Adipose tissue (tissue), 3 donors: ENCODE results near the gene XPR1. TPM values are rescaled to one million over a fixed set of nuclear protein-coding genes. Genes with fewer than 3 reads are reported as not detected.
"Not testable (repeated sequence)": the region's sequence is repeated elsewhere in the genome, so short reads cannot be mapped to it uniquely, and the experiment has no call there.

ENCODE experiments used
- H3K27ac ChIP-seq: one replicate; pipeline ENCODE4 v1.5.1; 2013; ENCODE audit warnings: low read depth, low read length
- WGBS, 3 donors: extraction: QIAGEN DNeasy Blood & Tissue Kit; methylation state at CpG; one replicate each; pipeline ENCODE4 v1.1.7; 2013; 5-methylcytosine and 5-hydroxymethylcytosine counted together
- polyA plus RNA-seq, 3 donors: library from polyadenylated mRNA; stranded (reverse); fragments of 200-250 nt; gene quantifications; one replicate each; pipeline ENCODE4 v1.2.3, GENCODE V29; 2013
- donor health status: healthy with polysubstance abuse.
- donor health status: Bipolar disorder and iron deficiency.
- donor health status: healthy.

XPR1 gene
- polyA plus RNA-seq, 3 donors: 3.6 to 5.4 (median 5.1) TPM

DNA sequence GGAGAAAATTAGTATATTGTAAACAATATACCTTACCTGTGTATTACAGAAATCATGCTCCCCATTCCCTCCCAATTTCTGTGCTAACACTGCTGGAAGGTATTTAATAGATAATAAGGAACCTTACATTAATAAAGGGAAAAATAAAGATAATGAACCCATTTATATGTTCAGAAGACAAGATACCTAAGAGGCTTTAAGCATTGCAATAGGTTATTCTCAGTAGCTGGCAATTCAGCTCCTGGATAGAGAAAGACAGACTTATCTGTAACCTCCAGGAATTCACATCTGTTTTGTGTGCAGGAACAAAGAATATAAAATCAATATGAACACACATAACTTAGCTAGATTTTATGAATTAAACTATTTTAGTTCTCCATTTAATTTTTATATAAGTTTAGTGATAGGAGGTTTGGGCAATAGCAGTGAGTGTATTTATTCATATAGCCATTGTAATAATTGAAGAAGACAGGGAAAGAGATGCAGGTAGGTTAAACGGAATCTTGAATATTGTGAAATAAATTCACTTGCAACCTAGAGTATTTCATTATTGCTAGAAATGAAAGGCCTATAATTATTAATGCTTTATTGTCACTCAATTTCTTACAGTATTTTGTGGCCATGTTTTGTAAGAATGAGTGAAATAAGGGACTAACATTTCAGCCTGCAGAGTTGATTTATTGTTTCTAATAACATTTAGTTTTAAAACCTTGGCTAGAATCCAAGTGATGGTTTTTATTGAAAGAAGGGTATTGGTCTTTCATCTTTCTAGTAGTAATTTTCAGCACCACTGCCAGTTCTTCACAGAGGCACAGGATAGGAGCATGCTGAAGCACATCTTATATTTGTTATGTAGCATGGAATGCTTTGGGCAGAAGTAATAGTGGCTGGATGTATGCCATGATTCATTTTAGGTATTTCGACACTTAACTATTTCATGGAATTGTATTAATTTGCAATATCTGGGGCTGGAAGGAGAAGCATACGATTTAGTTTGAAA, 1.5 kb downstream of the XPR1 start:
- WGBS, 3 donors: 21 to 59% (median 58%) methylated on average over 3 of the region's 3 CpGs
- H3K27ac ChIP-seq: no peak overlapping the region

DNA sequence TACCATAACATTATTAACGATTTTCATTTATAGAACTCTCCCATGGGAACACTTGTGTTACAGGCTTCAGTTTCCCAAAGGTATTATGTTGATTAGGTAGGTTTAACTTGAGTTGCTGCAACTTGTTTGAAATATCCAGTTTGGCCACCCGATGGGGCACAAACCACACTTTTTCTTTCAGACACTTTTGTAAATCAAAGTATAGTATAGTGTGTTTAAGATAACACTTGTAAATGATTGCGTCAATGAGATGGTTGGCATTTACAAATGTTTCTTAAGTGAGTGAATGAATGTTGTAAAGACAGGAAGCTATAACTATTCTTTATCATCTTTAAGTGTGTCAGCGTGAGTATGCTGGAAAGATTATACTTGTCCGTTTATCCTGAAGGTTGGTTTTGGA, 4.3 kb downstream of the XPR1 start:
- WGBS, 3 donors: 35 to 85% (median 73%) methylated on average over 5 of the region's 5 CpGs
- no peak overlapping the region for H3K27ac ChIP-seq

DNA sequence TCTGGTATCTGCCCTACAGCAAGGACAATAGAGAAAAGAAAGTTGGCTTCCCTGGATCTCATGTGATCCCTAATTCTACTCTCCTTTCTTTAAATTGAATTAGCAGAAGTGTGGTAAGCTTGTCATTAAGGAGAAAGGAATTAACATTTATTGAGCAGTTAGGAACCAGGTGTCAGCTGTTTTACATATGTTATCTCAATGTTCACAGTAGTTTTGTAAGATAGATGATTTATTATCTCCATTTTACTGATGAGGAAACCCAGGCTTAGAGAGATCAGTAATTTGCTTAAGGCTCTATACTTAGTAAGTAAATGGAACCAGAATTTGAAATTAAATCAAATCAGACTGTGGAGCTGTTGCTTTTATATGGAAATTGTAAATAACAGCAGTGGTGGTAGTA, 8.0 kb downstream of the XPR1 start:
- no peak overlapping the region for H3K27ac ChIP-seq

DNA sequence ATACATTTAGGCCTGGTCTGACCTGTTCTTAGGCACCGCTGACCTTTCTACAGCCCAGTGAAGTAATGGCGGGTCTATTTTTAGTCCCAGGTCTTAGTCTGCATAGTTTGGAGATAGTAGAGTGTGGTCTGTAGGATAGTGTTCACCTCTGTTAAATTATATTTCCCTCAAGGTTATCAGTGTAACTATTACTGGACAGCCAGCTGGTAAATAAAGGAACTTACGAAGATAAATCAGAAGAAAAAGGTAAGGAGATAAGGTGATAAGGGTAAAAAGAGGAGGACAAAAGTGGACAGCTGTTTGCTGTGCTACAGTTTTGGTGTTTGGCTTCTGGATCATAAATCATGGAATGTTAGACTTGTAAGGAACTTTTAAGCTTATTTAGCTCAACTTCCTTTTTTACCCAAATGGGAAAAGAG, 8.7 kb downstream of the XPR1 start:
- WGBS, 3 donors: 64 to 96% (median 94%) methylated on average over 3 of the region's 3 CpGs
- H3K27ac ChIP-seq: no peak overlapping the region

DNA sequence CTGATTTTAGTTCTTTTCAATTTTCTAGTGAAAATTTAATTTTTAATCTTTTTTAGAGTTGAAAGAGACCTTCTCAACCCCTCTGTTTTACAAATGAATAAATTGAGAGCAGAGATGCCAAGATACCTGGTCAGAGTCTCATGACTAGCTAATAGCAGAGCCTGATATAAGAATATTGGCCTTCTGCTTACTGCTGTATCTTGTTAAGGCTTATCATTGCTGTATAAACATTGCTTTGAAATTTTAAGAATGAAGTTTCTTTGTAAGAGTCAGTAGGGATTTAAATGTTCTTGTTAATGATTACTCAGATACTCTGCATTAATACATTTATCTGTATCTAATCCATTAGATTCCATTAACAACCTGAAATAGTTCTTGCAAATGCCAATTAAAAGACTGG, 9.8 kb downstream of the XPR1 start:
- no peak overlapping the region for H3K27ac ChIP-seq

DNA sequence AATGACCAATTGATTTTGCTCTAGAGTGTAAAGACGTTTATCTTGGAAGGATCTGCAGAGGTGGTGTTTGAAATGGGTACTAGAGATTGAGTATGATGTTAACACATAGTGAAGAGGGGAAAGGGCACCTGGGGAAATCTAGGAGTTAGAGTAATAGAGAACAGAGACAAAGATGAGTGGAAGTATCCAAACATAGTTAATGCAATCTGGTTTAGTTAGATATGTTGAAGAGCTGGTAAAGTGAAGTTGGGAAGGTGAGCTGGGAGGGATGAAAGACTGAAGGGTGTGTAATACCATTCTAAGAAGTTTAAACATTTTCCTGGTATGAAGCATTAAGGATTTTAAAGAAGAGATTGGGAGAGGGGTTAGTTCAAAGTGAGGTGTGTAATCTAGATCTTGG, 11.0 kb downstream of the XPR1 start:
- 87 to 91% (median 88%) methylated on average over 1 of the region's 1 CpG for WGBS, 3 donors
- no peak overlapping the region for H3K27ac ChIP-seq

DNA sequence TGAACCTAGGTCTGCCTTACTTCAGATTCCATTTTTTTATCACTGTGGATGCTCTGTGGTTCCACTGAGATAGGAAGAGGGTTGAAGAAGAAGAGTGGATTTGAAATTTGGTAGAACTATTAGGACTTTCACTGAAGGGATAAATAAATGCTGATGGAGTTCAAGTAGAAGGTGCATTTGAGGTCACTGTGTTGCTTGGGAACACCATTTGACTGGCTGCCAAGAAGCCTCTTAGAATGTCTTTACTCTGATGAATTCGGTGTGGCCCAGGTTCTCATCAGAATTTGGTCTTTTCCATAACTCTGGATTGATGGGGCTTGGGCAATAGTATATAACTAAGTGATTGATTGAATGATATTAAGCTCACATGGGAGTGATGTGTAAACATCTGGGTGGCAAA, 11.9 kb downstream of the XPR1 start:
- 7 to 46% (median 38%) methylated on average over 1 of the region's 1 CpG for WGBS, 3 donors

DNA sequence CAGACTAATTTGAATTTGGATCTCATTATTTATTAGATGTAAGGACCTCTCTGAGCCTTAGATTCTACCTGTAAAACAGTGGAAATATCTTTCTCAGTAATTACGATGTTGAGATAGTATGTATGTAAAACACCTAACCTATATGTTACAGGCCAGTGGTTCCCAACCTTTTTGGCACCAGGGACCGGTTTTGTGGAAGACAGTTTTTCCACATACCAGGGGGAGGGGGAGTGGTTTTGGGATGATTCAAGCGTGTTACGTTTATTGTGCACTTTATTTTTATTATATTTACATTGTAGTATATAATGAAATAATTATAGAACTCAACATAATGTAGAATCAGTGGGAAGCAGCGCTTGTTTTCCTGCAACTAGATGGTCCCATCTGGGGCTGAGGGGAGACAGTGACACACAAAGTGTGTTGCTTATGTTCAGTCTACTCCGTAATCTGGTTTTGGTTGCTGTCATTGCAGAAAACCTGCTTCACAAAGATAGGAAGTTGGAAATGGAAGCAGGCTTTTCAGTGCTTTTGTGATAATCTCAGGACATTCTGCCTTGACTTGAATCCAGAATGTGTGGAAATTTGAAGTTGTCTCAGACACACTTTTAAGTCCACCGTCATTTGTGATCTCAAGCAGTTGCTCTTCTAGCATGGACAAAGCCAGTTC, 12.8 kb downstream of the XPR1 start:
- 85 to 95% (median 86%) methylated on average over 7 of the region's 7 CpGs for WGBS, 3 donors
- no peak overlapping the region for H3K27ac ChIP-seq

More for the DNA sequence above, 11.9 kb downstream of the XPR1 start:
- H3K27ac ChIP-seq: no peak overlapping the region

DNA sequence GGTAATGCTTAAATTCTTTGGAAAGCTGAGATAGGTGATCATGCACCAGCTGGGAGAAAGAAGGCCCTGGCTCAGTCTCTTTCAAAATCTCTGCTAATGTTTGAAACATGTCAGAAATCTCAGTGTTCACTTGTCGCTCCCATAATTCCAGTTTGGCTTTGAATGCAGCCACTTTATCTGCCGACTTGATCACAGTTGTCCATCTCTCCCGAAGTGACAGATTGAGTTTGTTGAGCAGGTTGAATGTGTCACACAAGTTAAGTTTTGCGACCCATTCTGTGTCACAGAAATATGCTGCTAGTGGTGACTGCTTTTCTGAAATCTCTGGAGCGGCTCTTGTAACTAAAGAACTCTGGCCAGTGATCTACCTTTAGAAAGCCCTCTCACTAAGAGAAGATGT, 13.4 kb downstream of the XPR1 start:
- WGBS, 3 donors: 73 to 97% (median 96%) methylated on average over 5 of the region's 5 CpGs

DNA sequence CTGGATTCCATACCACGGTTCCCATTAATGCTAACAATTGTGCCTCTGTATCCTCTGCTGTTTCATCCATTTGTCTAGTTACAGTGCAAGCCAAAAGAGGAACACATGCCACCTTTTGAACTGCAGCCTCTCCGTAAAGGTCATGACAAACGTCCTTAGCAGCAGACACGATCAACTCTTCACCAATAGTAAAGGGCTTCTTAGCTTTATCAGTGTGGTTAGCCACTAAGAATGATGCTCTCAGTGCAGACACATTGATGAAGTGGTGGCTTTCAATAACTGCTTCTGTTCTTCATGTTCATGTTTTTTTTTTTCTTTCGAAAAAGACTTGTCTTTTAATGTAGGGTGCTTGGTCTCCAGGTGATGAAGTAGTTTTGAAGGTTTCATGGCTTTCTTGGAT, 14.3 kb downstream of the XPR1 start:
- no peak overlapping the region for H3K27ac ChIP-seq
- WGBS, 3 donors: 81 to 86% (median 85%) methylated on average over 5 of the region's 5 CpGs

More for the DNA sequence above, 13.4 kb downstream of the XPR1 start:
- H3K27ac ChIP-seq: not testable (repeated sequence)

DNA sequence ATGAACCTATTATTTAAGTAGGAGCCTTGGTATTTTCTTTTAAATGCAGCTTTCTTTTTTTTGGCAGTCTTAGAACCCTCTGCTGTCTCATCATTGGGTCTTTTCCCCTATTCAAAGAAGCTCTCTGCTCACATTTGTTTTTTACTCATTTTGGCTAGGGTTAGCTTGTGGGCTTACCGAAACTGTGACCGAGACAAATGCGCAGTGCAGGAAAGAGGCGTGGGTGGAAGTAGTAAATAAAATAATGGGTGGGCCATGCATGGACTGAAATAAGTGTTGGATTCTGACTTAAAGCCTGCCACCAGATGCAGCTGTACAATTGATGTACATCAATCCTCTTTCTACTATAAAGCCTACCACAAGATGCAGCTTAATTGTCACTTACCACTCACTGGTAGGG, 14.7 kb downstream of the XPR1 start:
- WGBS, 3 donors: 80 to 93% (median 89%) methylated on average over 4 of the region's 4 CpGs
- no peak overlapping the region for H3K27ac ChIP-seq

DNA sequence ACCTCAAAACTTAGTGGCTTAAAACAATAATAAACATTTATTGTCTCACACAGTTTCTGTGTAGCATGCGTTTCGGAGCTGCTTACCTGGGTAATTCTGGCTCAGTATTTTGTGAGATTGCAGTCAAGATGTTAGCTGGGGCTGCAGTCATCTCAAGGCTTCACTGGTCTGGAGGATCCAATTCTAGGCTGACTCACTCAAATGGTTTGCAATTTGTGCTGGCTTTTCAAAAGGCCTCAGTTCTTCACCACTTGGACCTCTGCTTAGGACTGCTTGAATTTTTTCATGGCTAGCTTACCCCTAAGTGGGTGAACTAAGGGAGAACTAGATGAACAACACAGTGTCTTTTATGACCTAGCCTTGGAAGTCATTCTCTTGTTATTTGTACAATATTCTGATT, 21.0 kb downstream of the XPR1 start:
- 95 to 100% (median 100%) methylated on average over 2 of the region's 2 CpGs for WGBS, 3 donors

DNA sequence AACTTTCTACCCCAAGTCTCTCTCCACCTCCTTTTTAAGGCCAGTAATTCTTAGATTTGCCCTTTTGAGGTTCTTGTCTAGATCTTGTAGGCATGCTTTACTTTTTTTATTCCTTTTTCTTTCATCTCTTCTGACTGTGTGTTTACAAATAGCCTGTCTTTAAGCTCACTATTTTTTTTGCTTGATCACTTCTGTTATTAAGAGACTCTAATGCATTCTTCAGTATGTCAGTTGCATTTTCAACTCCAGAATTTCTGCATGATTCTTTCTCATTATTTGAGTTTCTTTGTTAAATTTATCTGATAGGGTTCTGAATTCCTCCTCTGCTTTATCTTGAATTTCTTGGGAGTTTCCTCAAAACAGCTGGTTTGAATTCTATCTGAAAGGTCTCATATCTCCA, 30.9 kb downstream of the XPR1 start:
- H3K27ac ChIP-seq: no peak overlapping the region

More for the DNA sequence above, 21.0 kb downstream of the XPR1 start:
- no peak overlapping the region for H3K27ac ChIP-seq

DNA sequence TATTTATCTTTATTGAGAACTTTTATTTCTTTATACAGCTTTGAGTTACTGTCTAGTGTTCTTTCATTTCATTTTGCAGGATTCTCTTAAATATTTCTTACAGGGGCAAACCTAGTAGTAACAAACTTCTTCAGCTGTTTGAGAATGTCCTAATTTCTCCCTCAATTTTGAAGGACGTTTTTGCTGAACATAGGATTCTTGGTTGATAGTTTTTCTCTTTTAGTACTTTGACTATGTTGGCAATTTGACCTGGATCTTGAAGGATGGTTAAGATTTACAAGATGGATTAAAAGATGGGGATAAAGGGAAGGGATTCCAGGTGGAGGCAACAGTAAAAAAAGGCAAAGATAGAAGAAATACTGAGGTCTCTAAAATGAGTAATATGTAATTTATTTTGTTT, 38.9 kb downstream of the XPR1 start:
- H3K27ac ChIP-seq: no peak overlapping the region
- 92 to 100% (median 93%) methylated on average over 1 of the region's 1 CpG for WGBS, 3 donors

DNA sequence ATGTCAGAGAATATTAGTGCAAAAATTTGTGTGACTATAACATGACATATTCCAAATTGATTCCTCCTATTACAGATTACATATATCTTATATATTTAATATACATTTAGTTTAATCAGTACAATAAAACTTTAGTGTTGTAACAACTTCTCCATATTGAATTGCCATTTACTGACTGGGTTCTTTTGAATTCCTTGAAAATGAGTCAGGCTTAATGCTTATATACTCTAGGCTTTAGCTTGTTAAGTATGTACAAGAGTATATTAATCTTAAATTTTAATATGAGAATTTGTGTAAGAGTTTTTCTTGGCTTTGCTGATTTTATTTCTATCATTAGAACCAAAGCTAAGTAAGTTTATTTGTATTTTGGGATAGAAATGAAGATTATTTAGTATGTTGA, 40.3 kb downstream of the XPR1 start:
- H3K27ac ChIP-seq: no peak overlapping the region

DNA sequence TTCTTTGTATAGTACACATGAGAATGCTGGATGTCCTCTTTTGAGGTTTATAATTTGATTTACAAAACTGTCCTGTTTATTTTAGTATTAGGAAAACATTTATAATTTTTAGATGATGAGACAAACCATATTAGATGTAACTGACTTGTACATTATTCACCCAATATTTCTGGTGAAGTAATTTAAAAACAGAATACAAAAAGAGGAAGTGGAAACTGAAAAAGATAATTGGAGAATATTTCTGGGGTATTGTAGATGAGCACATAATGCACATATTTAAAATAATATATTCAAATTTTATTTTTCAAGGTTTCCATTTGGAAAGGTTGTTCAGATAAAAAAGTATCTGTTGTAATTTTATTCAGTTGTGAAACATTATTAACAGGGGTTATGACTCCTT, 40.7 kb downstream of the XPR1 start:
- no peak overlapping the region for H3K27ac ChIP-seq

DNA sequence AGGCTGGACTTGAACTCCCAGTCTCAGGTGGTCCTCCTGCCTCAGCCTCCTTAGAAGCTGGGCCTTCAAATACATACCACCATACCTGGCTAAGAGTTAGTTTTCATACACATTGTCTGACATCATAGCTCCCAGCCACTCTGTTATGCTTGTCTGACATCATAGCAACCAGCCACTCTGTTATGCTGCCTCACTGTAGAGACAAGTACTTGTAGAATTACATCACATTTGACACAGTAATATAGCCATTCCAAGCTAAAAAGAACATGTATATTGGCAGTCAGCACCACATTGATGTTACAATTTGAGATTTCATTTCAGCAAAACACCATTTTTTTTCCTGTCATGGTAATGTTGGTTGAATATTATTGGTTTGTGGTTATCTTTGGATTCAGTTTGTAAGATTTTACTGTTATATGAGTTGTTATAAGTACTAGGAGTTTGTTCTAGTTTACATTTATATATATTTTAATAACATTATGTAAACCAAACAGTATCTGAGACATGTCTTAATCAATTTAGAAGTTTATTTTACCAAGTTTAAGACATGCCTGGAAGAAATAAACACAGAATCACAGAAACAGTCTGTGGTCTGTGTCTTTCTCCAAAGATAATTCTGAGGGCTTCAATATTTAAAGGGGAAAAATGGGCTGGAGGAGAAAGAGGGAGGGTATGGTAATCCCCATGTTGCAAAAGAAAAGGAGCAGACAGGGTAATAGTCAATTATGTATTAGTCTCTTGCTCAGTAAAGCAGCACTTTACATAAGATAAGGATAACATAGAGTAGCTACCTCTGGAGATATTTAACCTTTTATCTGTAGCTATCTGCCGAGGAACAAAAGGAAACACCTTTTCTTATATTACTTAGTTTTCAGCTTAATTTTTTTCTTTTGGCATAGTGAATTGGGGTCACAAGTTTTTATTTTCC, 43.0 kb downstream of the XPR1 start:
- WGBS, 3 donors: 0 to 44% (median 0%) methylated on average over 1 of the region's 1 CpG
- H3K27ac ChIP-seq: no peak overlapping the region

DNA sequence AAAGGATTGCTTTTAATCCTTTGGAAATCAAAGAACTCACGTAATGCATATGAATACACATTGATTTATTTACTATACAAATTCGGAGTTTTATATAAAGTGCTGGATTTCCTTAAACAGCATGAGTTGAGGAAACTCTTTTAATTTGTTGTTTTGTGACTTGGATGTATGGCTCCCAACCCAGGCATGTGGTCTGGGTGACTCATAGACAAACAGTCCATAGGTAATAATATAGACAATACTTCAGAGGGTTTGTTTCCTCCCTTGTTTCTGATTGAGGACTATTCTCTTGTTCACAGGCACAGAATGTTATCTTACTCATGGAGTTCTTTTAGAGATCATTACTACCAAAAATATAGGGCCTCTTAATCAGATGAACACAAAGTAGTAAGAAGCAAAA, 43.8 kb downstream of the XPR1 start:
- 80 to 94% (median 92%) methylated on average over 2 of the region's 2 CpGs for WGBS, 3 donors

DNA sequence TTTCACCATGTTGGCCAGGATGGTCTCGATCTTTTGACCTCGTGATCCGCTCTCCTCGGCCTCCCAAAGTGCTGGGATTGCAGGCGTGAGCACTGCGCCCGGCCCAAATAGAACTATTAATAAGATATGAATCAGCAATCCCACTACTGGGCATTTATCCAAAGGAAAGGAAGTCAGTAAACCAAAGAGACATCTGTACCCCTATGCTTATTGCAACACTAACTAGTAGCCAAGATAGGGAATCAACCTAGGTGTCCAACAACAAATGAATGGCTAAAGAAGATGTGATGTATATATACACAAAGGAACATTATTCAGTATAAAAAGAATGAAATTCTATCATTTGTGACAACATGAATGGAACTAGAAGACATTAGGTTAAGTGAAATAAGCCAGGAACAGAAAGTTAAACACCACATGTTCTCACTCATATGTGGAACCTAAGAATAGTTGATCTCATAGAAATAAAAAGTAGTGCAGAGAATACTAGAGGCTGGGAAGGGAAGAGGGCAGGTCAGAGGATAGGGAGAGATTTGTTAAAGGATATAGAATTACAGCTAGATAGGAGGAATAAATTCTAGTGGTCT, 48.8 kb downstream of the XPR1 start:
- H3K27ac ChIP-seq: no peak overlapping the region
- WGBS, 3 donors: 66 to 96% (median 77%) methylated on average over 7 of the region's 7 CpGs

More for the DNA sequence above, 43.8 kb downstream of the XPR1 start:
- no peak overlapping the region for H3K27ac ChIP-seq
